Central memory CD8-positive, alpha-beta T cell (primary cell): ENCODE results near the gene PDZD2.
A peak's percentile ranks its signal among the peaks of the same experiment; 100 is the strongest.
"Not testable (repeated sequence)": the region's sequence is repeated elsewhere in the genome, so short reads cannot be mapped to it uniquely, and the experiment has no call there.

Experiments
- ATAC-seq: fragments of 150-1000 bp; cut with Tn5 transposase; replicated peaks from 2 replicates; pipeline ENCODE4 v1.10.0; 2022; ENCODE audit warnings: mild to moderate bottlenecking, moderate FRiP score, moderate number of reproducible peaks; ENCODE audit not compliant: poor library complexity, severe bottlenecking; ENCODE audit errors: extremely low read depth
- DNase-seq, 2 donors: peaks; one replicate each; pipeline ENCODE4 v3.0.0; 2021; ENCODE audit warnings: low spot score in 2 of 2
- H3K27ac Mint-ChIP-seq: one replicate; pipeline ENCODE4 v1.8.0; 2022; ENCODE audit warnings: low read depth, mild to moderate bottlenecking, moderate library complexity, mixed read lengths
- H3K27me3 Mint-ChIP-seq: one replicate; pipeline ENCODE4 v1.8.0; 2022; ENCODE audit warnings: mixed read lengths
- H3K36me3 Mint-ChIP-seq: one replicate; pipeline ENCODE4 v1.8.0; 2022; ENCODE audit warnings: mild to moderate bottlenecking, moderate library complexity, mixed read lengths; ENCODE audit not compliant: insufficient read depth
- H3K4me1 Mint-ChIP-seq: one replicate; pipeline ENCODE4 v1.8.0; 2022; ENCODE audit warnings: mixed read lengths
- H3K4me3 Mint-ChIP-seq: one replicate; pipeline ENCODE4 v1.8.0; 2022; ENCODE audit warnings: mild to moderate bottlenecking, moderate library complexity, mixed read lengths
- H3K9me3 Mint-ChIP-seq: one replicate; pipeline ENCODE4 v1.8.0; 2022; ENCODE audit warnings: mixed read lengths

The PDZD2 gene

DNA sequence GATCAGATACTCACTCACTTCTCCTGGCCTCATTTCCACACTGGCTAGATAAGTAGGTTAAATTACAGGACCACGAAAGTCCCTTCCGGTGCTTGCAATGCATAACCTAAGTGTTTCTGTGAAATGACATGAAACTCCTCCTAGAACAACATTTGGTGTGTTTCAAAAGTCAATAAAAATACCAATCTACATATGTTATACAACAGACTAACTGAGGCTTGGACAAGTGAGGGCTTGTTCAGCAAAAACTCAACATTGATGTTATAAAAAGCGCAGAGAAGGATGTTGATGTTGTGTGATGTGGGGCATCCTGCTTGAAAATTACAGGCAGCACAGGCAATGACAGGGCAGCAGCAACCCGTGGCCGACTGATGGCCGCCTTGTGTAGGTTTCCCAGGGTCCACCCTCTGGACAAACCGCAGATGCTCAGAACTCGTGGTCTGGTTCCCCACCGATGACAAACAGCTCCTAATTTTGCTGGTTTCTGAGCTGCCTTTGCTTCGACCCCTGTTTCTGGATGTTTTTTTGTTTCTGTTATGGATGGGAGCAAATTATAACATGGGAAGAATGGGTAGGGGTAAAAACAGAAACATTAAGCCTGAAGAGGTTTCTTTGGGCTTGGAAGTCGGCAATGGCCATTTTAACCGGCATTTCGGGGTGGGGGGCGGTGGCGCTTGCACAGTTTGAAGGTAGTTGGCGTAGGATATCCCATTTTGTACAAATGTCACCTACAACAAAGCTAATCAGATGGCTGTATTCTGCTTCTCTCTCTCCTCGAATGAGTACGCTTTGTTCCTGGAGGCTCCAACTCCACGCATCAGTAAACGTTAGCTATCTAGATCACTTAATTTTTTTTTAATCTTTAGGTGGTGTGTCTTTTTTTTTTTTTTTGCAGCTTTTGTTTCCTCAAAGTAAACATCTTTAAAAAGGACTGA, 116.1 kb downstream of the PDZD2 start:
- Mint-ChIP-seq H3K9me3 (no peaks in the 10 kb centered on the region), H3K27me3 (peaks cover 19% of the 10 kb centered on the region), H3K4me3 (no peak overlapping the region), H3K36me3 (peaks cover 1% of the 10 kb centered on the region), H3K27ac (no peak overlapping the region), H3K4me1 (no peaks in the 10 kb centered on the region)
- ATAC-seq (no peak), DNase-seq (no peak)

DNA sequence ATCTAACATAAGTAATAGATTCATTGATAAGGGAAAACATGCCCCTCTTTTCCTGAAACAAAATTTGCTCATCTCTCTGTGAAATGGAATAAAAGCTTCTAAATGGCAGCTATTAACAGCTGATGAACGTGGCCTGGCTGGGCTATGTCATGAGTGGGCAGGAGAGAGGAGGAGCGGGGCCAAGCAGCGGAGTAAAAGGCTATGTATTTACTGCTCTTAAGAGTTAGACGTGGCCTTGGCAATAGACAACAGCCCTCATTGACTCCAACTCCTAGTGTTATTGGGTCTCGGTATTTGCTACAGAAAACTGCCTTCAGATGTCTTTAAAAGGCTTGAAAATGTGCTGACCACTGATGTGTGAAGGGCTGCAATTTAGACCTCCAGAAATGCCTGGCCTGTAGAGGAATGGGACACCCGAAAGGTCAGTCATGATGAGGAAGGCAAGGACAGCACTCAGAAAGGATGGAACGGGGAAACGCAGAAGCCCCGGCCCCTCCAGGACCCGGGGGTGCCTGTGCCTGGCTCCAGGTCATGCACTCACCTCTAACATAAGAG, 116.8 kb downstream of the PDZD2 start:
- Mint-ChIP-seq H3K9me3 (no peaks in the 10 kb centered on the region), H3K27me3 (peaks cover 19% of the 10 kb centered on the region), H3K27ac (no peak overlapping the region), H3K36me3 (peaks cover 1% of the 10 kb centered on the region), H3K4me1 (no peaks in the 10 kb centered on the region), H3K4me3 (no peak overlapping the region)
- ATAC-seq (no peak), DNase-seq (no peak)

GRCh38 chr5:31757806-31758205, 118.9 kb downstream of the PDZD2 start:
- no peak overlapping the region for H3K4me3 Mint-ChIP-seq
- ATAC-seq: no peak

GRCh38 chr5:31758803-31759425, 120.0 kb downstream of the PDZD2 start:
- Mint-ChIP-seq H3K36me3 (peaks cover 1% of the 10 kb centered on the region), H3K4me1 (no peaks in the 10 kb centered on the region), H3K9me3 (peaks cover 6% of the 10 kb centered on the region), H3K27ac (no peak overlapping the region), H3K27me3 (peaks cover 19% of the 10 kb centered on the region), H3K4me3 (no peak overlapping the region)
- ATAC-seq (no peak), DNase-seq (no peak)

More at GRCh38 chr5:31757806-31758205, 118.9 kb downstream of the PDZD2 start:
- Mint-ChIP-seq H3K4me1 (no peaks in the 10 kb centered on the region), H3K27ac (peak overlapping the region; percentile 70), H3K36me3 (peaks cover 1% of the 10 kb centered on the region), H3K9me3 (peaks cover 6% of the 10 kb centered on the region), H3K27me3 (peaks cover 19% of the 10 kb centered on the region)
- no peak for DNase-seq

DNA sequence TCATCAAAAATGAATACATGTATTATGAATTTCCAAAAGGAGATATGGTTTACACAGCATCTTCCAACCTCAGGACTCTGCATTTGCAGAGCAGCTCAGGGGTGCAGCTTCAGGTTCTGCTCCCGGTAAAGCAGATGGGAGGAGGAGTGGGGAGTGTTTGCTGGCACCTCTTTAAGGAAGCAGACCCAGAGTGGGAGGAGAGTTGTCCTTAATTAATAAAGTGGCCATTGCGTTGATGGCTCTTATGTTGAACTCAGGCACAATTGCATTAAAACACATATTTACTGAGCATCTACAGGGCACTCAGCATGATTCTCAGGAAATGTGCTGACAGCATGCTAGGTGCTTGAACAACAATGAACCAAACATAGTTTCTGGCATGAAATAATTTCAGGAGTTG, 121.0 kb downstream of the PDZD2 start:
- Mint-ChIP-seq H3K27me3 (peaks cover 19% of the 10 kb centered on the region), H3K36me3 (peaks cover 1% of the 10 kb centered on the region), H3K27ac (no peak overlapping the region)

GRCh38 chr5:31761877-31762276, 122.9 kb downstream of the PDZD2 start:
- DNase-seq (no peak), ATAC-seq (no peak)
- H3K4me1 Mint-ChIP-seq: no peaks in the 10 kb centered on the region
- H3K4me3 Mint-ChIP-seq: no peak overlapping the region
- H3K36me3 Mint-ChIP-seq: peaks cover 1% of the 10 kb centered on the region
- peaks cover 6% of the 10 kb centered on the region for H3K9me3 Mint-ChIP-seq
- H3K27me3 Mint-ChIP-seq: no peaks in the 10 kb centered on the region
- H3K27ac Mint-ChIP-seq: no peak overlapping the region

More for the DNA sequence above, 121.0 kb downstream of the PDZD2 start:
- no peak for DNase-seq
- no peak for ATAC-seq
- Mint-ChIP-seq H3K4me3 (no peak overlapping the region), H3K4me1 (no peaks in the 10 kb centered on the region), H3K9me3 (peaks cover 6% of the 10 kb centered on the region)

GRCh38 chr5:31763424-31763823, 124.5 kb downstream of the PDZD2 start:
- Mint-ChIP-seq H3K4me1 (no peaks in the 10 kb centered on the region), H3K27ac (no peak overlapping the region), H3K4me3 (no peak overlapping the region), H3K36me3 (peaks cover 1% of the 10 kb centered on the region), H3K9me3 (peaks cover 6% of the 10 kb centered on the region), H3K27me3 (no peaks in the 10 kb centered on the region)
- ATAC-seq (no peak), DNase-seq (no peak)

- not testable (repeated sequence) for H3K4me1 Mint-ChIP-seq, H3K36me3 Mint-ChIP-seq, H3K9me3 Mint-ChIP-seq
Observed at GRCh38 chr5:31764687-31765086, 125.8 kb downstream of the PDZD2 start.

GRCh38 chr5:31767335-31768031, 128.6 kb downstream of the PDZD2 start:
- ATAC-seq (no peak), DNase-seq (no peak)
- Mint-ChIP-seq H3K36me3 (no peaks in the 10 kb centered on the region), H3K9me3 (no peaks in the 10 kb centered on the region), H3K4me1 (no peaks in the 10 kb centered on the region), H3K4me3 (no peak overlapping the region), H3K27me3 (no peaks in the 10 kb centered on the region), H3K27ac (no peak overlapping the region)

More at GRCh38 chr5:31764687-31765086, 125.8 kb downstream of the PDZD2 start:
- H3K27ac Mint-ChIP-seq, DNase-seq, ATAC-seq, H3K4me3 Mint-ChIP-seq, H3K27me3 Mint-ChIP-seq: not testable (repeated sequence)

- H3K36me3 Mint-ChIP-seq: no peaks in the 10 kb centered on the region
- no peaks in the 10 kb centered on the region for H3K27me3 Mint-ChIP-seq
- H3K9me3 Mint-ChIP-seq: no peaks in the 10 kb centered on the region
- no peak overlapping the region for H3K27ac Mint-ChIP-seq
- DNase-seq: no peak
- ATAC-seq: no peak
- no peak overlapping the region for H3K4me3 Mint-ChIP-seq
- H3K4me1 Mint-ChIP-seq: no peaks in the 10 kb centered on the region
Observed at GRCh38 chr5:31768046-31768445, 129.1 kb downstream of the PDZD2 start.

DNA sequence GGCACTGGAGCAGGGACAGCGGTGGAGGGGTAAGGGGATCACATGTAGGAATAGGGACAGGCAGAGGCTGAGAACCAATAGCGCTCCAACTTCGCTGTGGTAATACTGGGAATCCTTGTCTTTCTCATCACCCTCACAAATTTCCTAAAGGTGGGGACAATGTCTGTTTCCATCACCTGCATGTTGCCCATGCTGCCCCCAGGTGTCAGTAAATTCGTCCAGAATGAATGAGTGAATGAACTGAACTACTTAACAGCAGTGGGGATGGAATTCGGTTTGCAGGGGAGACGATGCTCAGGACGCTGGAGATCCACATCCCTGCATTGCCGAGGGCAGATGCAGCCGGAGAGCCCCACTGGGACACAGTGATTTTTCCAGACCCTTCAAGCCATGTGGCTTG, 129.9 kb downstream of the PDZD2 start:
- DNase-seq: no peak
- H3K4me3 Mint-ChIP-seq: no peak overlapping the region
- H3K27ac Mint-ChIP-seq: no peak overlapping the region
- H3K36me3 Mint-ChIP-seq: no peaks in the 10 kb centered on the region
- H3K4me1 Mint-ChIP-seq: no peaks in the 10 kb centered on the region
- no peak for ATAC-seq
- H3K9me3 Mint-ChIP-seq: no peaks in the 10 kb centered on the region
- no peaks in the 10 kb centered on the region for H3K27me3 Mint-ChIP-seq

DNA sequence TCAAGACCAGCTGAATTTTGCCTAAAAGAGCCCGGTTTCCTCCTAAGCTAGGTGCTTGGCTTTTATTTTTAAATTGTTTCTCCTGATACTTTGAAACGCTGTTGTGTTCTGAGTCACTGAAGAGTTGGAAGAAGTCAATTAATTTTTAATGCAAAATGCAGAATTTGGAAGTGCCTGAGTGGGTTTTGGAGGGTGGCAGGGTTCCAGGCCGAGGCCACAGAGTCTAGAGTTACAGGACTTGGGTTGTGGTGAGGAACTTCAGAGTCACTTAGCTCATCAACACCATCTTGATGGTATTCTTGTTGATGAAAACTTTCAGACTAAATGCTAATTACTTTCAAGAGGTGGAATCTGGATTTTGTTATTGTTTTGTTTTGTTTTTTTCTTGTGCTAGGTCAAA, 130.6 kb downstream of the PDZD2 start:
- no peaks in the 10 kb centered on the region for H3K27me3 Mint-ChIP-seq
- H3K4me3 Mint-ChIP-seq: no peak overlapping the region
- no peaks in the 10 kb centered on the region for H3K4me1 Mint-ChIP-seq
- no peak overlapping the region for H3K27ac Mint-ChIP-seq
- H3K36me3 Mint-ChIP-seq: no peaks in the 10 kb centered on the region
- H3K9me3 Mint-ChIP-seq: no peaks in the 10 kb centered on the region
- ATAC-seq (no peak), DNase-seq (no peak)
